NCI-H82 treated with DMSO at 0.1 percent for 48 hours (cell line): ENCODE data around the gene SCD5.

Experiments
- DNase-seq: peaks from one replicate; lab custom pipeline; 2025; ENCODE audit not compliant: unreplicated experiment; lab: John Stamatoyannopoulos, UW

The SCD5 gene

DNA sequence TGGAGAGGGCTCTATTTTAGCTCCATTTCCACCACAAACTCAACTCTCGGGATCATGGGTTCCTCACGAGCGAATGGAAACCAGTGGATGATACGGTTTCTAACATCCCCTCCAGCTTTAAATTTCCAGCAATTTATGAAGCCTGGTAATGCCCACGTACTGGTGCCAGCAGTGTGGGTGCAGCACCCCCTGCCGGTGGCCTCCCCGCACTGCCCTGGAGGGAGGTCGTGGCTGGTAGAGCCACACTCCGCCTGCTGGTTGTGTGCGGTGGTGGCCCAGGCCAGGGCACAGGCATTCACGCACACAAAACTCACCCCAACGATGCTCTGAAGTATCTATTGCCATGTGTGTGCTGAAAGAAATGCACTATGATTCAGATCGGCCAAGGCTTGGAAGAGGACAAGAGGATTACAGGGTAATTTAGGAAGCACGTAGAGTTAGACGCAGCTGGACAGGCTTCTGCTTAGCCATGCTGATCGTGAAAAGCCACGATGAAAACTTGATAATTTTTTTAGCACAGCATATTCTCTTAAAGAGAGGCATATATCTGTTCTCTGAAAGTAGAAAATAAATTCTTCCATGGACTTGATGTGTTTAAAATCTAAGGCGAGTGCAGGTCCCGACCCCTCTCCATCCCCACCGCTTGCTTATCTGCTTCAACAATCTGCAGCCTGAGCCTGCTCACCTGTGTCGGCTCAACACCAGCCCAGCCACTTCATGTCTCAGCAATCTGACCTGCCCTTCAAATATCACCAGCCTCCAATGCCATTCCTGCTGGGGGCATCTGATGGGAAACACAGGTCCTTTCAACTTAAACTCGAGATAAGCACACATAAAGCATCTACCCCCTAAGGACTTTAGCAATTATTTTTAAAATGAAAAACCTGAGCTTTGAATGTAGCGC is 59.1 kb downstream of the SCD5 start:
- no peak for DNase-seq

DNA sequence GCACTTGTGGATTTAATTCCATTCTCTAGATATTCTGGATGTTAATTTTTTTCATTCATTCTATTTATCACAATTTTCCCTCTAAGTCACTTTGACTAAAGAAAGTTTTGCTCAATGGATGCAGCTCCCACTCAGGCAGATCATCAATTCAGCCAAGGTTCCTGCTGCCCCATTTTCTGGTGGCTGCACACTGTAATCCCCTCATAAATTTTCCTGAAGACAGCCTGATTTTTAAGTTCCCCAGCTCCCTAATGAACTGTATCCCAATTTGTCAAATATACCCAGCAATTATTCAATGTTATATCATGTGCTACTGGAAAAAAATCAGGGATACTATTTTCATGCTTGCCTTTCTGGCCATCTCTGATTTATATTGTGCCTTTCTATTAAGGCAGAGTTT is 61.2 kb downstream of the SCD5 start:
- no peak for DNase-seq

DNA sequence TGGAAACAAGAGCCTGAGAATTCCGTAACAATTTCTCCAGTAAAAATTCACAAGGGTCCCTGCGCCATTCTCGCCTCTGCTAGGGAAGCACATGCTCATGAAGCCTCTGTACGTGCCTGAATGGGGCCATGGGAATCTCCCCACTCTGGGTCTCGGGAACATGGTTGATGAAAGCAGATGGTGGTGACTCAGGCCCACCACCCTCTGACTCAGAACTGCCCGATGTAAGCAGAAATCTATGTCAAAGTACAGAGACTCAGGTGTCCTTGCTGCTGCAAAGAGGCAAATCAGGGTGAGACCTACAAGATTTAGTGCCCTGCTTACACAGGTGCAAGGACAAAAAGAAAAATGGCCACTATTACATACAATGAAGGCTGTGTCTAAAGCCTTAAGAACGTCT is 65.0 kb downstream of the SCD5 start:
- DNase-seq, result no peak

DNA sequence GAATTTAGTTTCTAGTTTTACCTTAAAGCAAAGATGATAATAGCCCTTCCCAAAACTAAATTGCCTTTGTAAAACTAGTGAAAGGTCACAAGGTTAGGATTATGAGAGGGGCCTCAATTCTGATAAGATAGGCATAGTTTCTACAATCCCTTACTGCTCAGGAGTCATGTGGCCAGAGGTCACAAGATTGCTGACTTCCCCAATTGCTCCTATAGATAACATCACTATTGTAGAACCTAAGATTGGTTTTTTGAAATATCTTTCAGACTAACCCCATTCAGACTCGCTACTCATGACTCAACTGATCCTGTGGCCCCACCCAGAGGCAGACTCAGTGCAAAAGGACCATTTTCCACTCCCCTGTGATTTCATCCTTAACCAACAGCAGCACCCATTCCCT is 70.3 kb downstream of the SCD5 start:
- DNase-seq, result no peak

DNA sequence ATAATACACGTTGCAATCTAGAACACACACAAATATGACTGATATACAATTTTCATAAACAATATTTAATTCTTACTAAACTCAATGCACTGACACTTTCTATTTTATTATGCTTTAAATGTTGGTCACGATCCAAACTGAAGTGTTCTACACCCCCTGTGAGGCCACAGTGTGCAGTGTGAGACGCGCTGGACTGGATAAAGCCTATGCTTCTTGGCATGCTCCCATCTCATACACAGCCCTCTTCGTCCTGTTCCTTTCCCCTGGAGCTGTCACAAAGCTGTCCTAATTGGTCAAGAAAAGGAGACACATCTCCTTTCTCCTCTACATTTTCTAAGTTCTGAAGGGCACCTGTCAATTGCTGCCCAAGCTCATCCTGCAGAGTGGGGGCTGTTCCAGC is 72.0 kb downstream of the SCD5 start:
- DNase-seq, result no peak

DNA sequence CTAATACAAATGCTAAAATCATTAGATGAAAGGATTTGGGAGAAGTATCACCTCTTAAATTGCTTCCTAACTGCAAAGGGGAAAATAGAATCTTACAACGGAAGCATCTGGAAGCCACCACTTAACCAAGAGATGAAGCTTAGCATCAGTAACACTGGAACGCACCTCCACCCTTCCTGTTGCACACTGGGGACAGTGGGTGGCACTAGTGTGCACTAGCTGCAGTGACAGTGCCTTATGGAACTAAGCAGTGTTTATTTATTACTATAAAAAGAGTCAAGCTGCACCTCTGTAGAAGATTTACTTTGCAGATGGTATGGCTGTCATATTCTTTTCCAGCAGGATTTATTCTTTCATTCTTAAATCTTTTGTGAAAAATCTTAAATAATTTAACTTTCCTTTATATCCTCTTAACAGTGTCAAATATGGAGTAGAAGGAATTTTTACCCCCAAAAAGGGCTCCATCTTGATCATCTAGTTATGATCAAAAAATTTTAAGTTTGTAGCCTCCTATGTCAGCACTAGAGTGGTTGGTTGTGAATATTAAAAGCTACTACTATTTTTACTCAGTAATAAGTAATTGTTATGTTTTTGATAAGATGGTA is 76.7 kb downstream of the SCD5 start:
- no peak for DNase-seq

DNA sequence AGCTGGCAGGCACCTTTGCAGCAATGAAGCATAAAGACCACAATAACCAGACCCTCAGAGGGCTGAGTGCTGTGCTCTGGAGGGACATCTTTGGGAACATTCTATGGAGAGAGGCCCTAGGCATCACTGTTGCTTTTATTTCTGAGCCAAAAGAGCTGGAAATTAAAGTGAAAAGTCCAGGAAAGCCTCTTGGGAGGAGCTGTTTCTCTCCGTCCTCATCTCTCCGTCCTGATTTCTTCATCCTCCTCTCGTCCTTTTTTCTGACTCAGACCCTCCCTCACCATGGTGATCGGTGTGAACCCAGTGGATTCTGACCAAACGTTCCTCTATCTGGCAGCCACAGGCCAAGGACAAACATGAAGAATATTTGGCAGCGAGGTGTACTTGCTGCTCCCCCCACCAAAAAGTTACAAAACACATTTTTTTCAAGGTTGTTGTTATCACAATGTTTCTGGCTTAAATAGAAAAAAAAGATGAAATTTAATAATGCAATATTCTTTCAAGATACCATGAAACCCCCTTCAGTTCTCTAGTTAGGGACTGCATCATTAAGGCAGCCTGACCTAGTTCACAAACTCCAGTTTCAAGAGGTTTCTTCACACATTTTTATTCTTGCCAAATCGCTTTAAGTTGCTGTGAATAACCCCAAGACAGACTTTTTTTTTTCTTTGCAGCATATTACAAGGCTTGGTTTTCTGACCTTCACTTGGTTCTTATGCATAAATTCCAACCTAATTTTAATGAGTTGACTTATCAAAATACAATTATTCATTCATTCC is 80.2 kb downstream of the SCD5 start:
- DNase-seq, result no peak

DNA sequence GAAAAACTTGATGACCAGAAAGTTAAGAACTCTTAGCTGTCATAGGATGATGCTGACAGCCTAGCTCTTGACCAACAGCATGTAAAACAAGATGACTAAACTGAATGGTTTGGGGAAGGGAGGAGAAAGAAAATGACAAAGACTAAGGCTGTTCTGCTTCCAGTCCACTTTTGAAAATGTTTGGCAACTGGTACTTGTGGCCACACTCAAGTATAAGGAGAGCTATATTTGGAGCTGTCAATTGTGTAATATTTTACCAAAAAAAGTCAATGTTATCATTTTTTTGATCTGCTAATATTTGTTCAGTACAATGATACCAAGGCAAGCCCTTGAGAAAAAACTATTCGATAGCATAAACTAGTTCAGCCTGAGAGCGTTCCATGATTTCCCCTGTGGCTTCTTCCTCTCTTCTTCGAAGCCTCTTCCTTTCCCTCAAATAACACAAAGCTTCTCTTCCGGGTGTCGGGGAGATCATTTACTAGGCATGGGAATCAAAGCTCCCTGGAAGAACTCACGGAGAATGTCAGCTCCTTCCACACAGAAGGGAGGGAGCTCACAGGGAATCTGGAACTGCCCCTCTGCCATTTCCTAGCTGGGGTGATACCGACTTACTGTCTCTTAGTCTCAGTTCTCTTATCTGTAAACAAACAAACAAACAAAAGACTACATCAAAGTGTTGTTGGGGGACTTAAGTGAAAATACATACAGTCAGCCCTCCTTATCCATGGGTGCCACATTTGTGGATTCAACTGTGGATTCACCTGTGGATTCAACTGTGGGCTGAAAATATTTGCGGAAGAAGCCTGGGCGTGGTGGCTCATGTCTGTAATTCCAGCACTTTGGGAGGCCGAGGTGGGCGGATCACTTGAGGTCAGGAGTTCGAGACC is 82.6 kb downstream of the SCD5 start:
- no peak for DNase-seq

DNA sequence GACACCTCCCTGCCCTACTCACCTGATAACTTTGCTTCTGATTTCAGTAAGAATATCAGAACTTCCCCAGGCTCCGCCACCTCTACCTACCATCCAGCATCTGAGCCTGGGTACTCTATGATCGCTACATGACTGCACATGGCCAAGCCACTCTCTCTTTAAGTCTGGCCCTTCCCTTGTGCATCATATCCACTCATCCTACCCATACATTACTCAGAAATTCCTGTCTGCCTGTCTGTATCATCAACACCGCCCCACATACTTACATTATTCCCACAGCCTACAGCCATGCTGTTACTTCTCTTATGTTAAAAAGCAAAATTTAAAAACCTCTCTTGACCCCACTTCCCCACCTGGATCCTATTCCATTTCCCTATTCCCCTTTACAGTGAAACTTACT is 84.7 kb downstream of the SCD5 start:
- no peak for DNase-seq

DNA sequence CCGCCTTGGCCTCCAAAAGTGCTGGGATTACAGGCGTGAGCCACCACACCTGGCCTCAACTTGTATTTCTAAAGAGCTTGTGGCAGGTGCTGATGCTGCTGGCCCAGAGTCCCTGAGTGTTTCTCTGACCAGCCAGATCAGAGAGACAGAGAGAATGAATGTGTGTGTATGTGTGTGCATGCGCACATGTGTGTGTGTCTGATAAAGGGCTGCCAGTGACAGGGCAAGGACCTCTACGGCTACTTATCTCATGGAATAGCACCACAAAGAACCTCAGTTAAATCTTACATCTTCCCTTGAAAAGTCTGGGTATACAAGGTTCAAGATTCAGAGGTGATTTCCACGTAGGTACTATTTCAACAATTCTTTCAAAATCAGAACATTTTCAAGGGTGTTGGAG is 86.0 kb downstream of the SCD5 start:
- DNase-seq, result no peak

DNA sequence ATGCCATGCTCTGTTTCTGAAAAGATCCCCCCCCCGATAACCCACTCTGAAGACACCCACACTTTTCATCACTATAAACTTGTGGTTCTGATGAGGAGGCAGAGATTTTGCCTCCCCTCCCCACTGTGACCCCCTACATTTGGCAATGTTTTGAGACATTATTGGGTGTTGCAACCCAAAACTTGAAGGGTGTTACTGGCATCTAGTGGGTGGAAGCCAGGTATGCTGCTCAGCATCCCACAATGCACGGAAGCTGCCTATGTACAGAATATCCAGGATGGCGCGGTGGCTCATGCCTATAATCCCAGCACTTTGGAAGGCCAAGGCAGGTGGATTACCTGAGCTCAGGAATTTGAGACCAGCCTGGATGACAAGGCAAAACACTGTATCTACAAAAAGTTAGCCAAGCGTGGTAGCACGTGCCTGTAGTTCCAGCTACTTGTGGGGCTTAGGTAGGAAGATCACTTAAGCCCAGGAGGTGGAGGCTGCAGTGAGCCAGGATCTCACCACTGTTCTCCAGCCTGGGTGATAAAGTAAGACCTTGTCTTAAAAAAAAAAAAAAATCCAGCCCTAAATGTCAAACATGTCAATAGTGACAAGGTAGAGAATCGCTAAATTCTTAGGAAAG is 87.3 kb downstream of the SCD5 start:
- no peak for DNase-seq

DNA sequence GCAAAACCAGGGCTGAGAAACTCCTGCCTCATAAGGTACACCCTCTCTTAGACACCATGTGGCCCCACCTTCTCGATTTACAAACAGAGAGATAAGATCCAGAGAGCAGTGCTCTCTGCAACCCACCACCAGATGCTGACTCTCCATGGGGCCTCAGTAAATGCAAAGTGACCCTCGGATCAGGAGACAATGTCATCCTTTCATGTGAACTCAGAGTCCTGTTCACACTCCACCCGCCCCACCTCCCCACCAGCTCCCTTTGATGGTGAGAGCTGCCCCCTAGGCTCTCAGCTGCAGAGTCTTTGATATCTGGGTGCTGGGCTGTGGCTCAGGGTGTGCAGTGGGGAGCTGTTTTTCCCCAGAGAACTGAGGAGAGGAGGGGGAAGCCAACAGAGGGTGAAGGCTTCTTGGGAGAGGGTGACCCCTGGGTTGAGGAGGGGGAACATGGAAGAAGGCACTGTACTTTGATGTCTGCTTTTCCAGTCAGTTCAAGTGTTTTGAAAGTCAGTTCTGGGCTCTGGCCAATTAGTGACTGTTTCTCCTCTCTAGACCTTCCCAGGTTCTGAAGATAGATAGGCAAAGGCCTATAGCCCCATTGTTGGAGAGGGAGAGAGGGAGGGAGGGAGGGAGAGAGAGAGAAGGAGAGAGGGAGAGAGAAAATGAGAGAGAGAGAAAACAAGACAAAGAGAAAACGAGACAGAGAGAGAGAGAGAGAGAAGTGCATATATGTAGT is 88.2 kb downstream of the SCD5 start:
- DNase-seq, result no peak

DNA sequence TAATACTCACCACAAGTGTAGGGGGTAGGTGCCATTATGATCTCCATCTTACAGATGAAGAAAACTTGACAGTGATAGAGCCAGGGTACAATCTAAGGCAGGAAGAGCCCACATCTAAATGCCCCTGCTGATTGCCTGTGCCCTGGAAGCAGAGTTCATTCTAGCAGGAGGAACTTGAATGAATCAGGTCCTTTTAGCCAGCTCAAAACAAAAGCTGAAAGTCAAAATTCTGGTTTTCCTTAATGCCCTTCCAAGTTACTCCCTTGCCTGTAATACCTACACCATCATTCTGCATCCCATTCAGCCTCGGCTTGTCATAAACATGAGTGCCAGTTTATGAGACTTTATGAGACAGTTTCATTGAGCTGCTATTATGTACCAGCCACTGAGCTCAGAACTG is 89.6 kb downstream of the SCD5 start:
- no peak for DNase-seq

DNA sequence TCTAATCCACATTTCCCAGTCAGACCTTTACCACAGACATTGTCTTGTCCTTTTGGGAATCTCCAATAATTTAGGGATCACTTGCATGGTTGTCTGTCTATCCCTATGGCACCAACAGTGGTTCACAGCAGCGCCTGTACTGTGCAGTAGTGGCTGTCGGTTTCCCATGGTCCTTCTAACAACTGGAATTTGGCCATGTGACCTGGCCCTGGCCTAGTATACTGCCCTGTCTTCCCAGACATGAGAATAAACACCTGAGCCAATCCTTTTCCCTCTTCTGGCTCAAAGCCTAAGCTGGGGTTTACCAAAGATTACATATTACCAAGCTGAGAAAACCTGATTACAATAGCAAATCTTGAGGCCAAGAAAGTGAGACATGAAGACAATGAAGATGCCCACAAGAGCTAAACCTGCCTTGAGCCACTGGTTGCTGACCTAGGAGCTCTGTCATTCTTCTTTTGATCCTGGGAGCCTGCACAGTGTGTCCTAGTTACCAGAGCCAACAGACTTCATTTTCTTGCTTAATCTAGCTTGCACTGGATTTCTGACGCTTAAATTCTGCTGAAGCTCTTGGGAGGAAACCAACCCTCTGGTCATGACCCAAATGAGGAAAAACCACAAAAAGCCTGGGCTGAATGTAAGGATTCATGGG is 92.1 kb downstream of the SCD5 start:
- DNase-seq, result no peak

DNA sequence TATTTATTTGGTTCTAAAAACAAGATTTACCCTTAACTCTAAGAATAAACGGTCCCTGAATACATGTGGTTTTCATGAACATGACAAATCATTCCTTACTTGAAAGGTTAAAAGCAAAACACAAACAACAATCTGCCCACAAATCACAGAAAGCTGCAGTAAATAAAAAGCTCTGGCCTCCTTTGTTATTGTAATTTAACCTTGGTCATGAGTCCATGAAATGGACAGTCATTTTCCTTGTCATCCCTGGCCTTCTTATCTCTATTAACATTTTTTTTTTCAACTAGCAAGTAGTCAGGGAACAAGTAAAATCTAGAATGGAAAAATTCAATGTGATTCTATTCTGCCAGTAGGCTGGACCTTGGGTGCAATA is 92.7 kb downstream of the SCD5 start:
- DNase-seq, result no peak

DNA sequence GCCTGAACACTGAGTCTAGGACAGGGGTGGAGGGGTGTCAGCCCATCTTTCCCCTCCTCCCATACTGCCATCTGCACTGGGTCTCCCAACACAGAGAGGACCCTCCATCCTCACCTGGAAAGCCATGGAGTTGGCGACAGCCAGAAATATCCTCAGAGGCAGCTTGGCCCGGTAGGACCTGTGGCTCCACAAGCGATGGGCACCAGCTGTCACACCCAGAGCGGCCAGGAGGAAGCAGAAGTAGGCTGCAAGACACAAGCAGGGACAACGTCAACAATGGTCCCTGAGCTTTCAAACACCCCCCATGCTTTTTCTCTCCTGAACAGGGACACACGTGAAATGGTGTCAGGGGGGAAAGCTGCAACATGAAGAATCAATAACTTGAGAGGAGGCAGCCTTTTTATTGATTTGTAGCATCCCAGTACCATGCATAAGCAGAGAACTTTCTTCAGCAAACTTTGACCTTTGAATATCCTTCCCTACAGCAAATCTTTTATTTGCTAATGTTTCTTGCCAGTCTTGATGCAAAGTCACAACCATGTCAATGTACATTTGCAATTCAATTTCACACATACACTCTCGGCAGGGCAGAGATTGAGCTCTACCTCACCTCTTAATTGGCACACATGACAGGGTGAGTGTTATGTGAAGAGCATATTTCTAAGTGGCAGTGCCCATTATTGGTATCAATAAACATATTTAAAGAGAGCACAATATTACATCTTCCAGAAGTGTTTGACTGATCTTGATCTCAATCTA is 93.2 kb downstream of the SCD5 start:
- DNase-seq, result no peak

DNA sequence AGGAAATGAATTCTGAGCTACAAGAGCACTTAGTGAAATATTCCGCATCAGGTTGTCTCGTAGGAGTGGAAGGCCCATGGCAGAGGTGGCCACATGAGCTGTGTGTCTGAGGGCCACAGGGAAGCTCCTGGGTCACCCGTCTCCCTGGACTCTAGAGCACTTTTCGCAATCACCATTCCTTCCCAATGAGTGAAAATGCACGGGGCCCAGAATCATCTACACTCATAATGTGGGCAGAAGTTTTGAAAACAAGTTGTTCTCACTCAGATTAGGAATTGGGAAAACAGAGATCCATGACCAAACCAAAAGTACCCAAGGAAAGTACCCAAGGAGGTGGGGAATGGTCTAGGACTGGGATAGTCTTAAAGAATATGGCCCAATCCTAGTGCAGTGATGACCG is 94.4 kb downstream of the SCD5 start:
- no peak for DNase-seq

DNA sequence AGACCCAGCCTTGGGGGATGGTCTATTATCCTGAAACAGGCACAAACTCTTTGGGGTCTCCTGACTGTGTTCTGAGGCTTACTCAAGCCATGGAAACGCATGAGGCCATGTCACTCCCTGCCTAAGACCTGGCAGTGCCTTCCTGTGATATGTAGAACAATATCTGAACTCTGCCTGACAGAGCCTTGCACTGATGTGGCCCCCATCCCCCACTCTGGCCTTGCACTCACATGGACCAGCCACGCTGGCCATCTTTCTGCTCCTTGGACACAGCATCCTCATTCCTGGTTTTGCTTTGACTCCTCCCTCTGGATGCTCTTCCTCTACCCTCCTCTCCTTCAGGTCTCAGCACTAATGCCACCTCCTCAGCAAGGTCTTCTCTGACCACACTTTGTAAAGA is 100.2 kb downstream of the SCD5 start:
- DNase-seq, result no peak

DNA sequence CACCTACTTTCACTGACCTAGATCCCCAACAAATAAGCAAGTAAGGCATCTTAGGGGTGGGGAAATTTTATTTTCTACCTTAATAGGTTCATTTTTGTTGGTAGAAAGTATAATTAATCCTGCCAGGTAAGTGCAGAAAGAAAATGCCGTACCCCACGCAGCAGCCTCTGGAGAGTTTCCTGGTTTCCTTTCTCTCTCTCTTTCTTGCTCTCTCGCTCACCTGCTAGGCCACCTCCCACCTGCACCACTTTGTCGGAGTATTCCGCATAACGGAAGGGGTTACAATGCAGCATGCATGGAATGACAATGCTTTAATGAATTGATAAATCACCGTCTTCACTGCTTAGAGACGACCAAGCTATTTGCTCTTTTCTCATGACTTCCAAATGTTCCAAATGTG is 101.0 kb downstream of the SCD5 start:
- no peak for DNase-seq
